ENCODE measurements around the gene ABCB11. TPM values are rescaled to one million over a fixed set of nuclear protein-coding genes. Genes with fewer than 3 reads are reported as not detected.

ABCB11 gene
- total and polyA plus RNA-seq, 4 donors: 18.3 to 74.3 (median 38.3) TPM

GRCh38 chr2:169001116-169001815 is 29.9 kb downstream of the ABCB11 start (continued):
- TF ChIP-seq, protein P1, sequence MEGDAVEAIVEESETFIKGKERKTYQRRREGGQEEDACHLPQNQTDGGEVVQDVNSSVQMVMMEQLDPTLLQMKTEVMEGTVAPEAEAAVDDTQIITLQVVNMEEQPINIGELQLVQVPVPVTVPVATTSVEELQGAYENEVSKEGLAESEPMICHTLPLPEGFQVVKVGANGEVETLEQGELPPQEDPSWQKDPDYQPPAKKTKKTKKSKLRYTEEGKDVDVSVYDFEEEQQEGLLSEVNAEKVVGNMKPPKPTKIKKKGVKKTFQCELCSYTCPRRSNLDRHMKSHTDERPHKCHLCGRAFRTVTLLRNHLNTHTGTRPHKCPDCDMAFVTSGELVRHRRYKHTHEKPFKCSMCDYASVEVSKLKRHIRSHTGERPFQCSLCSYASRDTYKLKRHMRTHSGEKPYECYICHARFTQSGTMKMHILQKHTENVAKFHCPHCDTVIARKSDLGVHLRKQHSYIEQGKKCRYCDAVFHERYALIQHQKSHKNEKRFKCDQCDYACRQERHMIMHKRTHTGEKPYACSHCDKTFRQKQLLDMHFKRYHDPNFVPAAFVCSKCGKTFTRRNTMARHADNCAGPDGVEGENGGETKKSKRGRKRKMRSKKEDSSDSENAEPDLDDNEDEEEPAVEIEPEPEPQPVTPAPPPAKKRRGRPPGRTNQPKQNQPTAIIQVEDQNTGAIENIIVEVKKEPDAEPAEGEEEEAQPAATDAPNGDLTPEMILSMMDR (IDR thresholded peaks at IDR 0.05; ENCODE audit: low read depth, low read length, missing input control): no peak
- TF ChIP-seq ATF3 (IDR thresholded peaks at IDR 0.05): no peak
- TF ChIP-seq, protein P2, sequence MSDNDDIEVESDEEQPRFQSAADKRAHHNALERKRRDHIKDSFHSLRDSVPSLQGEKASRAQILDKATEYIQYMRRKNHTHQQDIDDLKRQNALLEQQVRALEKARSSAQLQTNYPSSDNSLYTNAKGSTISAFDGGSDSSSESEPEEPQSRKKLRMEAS (IDR thresholded peaks at IDR 0.05): no peak

DNA sequence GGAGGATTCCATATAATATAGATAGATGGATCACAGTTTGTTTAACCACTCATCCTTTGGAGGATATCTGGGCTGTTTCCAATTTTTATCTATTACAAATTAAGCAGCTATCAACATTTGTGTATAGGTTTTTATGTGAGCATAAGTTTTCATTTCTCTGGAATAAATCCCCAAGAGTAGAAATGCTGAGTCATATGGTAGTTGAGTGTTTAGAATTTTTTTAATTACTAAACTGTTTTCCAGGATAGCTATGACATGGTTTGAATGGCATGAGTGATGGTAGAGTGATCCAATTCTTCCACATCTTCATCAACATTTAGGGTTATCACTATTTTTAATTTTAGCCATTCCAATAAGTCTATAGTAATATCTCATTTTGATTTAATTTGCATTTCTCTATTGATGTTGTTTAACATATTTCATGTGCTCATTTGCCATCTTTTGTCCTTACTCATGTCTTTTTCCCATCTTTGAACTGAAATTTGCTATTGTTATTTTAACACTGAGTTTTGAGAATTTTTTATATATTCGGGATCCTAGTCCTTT is 31.4 kb downstream of the ABCB11 start:
- Histone ChIP-seq H3K4me3 (ENCODE audit: low read depth in 1 of 3, low read length in 3 of 3) (no peak overlapping the region), H3K27me3 (ENCODE audit: control insufficient read depth in 4 of 4, insufficient read depth in 4 of 4, low read length in 3 of 4) (no peaks in the 10 kb centered on the region), H3K27ac (ENCODE audit: low read depth in 1 of 2, low read length in 2 of 2) (no peak overlapping the region), H3K9ac (ENCODE audit: low read depth in 1 of 2, low read length in 2 of 2) (no peak overlapping the region), H3K4me1 (ENCODE audit: control insufficient read depth in 4 of 4, insufficient read depth in 4 of 4, low read length in 3 of 4) (peaks cover 0 to 6% (median under 1%) of the 10 kb centered on the region in 4 donors), H3K9me3 (ENCODE audit: control insufficient read depth in 4 of 4, low read length in 3 of 4) (no peaks in the 10 kb centered on the region), H3K36me3 (ENCODE audit: control insufficient read depth in 4 of 4, insufficient read depth in 3 of 4, low read depth in 1 of 4, low read length in 3 of 4) (peaks cover 0 to 22% (median 1%) of the 10 kb centered on the region in 4 donors)
- no peak for DNase-seq (ENCODE audit: low spot score)
- no peak for TF ChIP-seq TAF1 (conservative IDR thresholded peaks at IDR 0.05)
- TF ChIP-seq FOXA1 (IDR thresholded peaks at IDR 0.05): no peak
- 98% methylated on average over 1 of the region's 1 CpG for WGBS

GRCh38 chr2:168998609-168999211 is 32.4 kb downstream of the ABCB11 start:
- H3K4me3 ChIP-seq (ENCODE audit: low read depth in 1 of 3, low read length in 3 of 3): no peak overlapping the region
- WGBS: 86% methylated on average over 4 of the region's 4 CpGs
- TF ChIP-seq GABPA (IDR thresholded peaks at IDR 0.05 in 1 of 2, conservative IDR thresholded peaks at IDR 0.05 in 1 of 2) (no peak), JUND (IDR thresholded peaks at IDR 0.05) (no peak), ZBTB33 (IDR thresholded peaks at IDR 0.05) (no peak), HNF4G (IDR thresholded peaks at IDR 0.05) (no peak), NR2F2 (IDR thresholded peaks at IDR 0.05) (no peak), REST (IDR thresholded peaks at IDR 0.05) (no peak), TAF1 (conservative IDR thresholded peaks at IDR 0.05) (no peak), YY1 (IDR thresholded peaks at IDR 0.05) (no peak), FOXA2 (IDR thresholded peaks at IDR 0.05) (no peak), SP1 (IDR thresholded peaks at IDR 0.05) (no peak), FOXA1 (IDR thresholded peaks at IDR 0.05) (no peak), EGR1 (IDR thresholded peaks at IDR 0.05; ENCODE audit: low read depth in 2 of 2) (no peak), ATF3 (IDR thresholded peaks at IDR 0.05) (no peak), HNF4A (conservative IDR thresholded peaks at IDR 0.05) (no peak), RXRA (IDR thresholded peaks at IDR 0.05) (no peak)
- TF ChIP-seq, protein P2 (IDR thresholded peaks at IDR 0.05): no peak
- TF ChIP-seq, protein P1 (IDR thresholded peaks at IDR 0.05; ENCODE audit: low read depth, low read length, missing input control): no peak

More at GRCh38 chr2:168998609-168999211, 32.4 kb downstream of the ABCB11 start:
- Histone ChIP-seq H3K27me3 (ENCODE audit: control insufficient read depth in 4 of 4, insufficient read depth in 4 of 4, low read length in 3 of 4) (no peaks in the 10 kb centered on the region), H3K27ac (ENCODE audit: low read depth in 1 of 2, low read length in 2 of 2) (no peak overlapping the region), H3K9ac (ENCODE audit: low read depth in 1 of 2, low read length in 2 of 2) (no peak overlapping the region), H3K36me3 (ENCODE audit: control insufficient read depth in 4 of 4, insufficient read depth in 3 of 4, low read depth in 1 of 4, low read length in 3 of 4) (peaks cover 0 to 17% (median 1%) of the 10 kb centered on the region in 4 donors), H3K9me3 (ENCODE audit: control insufficient read depth in 4 of 4, low read length in 3 of 4) (no peaks in the 10 kb centered on the region), H3K4me1 (ENCODE audit: control insufficient read depth in 4 of 4, insufficient read depth in 4 of 4, low read length in 3 of 4) (peaks cover 0 to 9% (median 1%) of the 10 kb centered on the region in 4 donors)
- DNase-seq (ENCODE audit: low spot score): no peak
